ENCODE data around the gene MAML3.

Gene MAML3

GRCh38 chr4:140154572-140154891 is 548 bp upstream of the MAML3 start:
- no peak for DNase-seq

- no peak for DNase-seq
Observed at GRCh38 chr4:140153419-140153717, 616 bp downstream of the MAML3 start.

- DNase-seq: peak; percentile 32
Observed at GRCh38 chr4:140152751-140153418, 1.1 kb downstream of the MAML3 start.

GRCh38 chr4:140152013-140152703 is 1.8 kb downstream of the MAML3 start:
- peak; percentile 75 for DNase-seq

- DNase-seq: peak; percentile 55
Observed at GRCh38 chr4:140151699-140152012, 2.3 kb downstream of the MAML3 start.

- peak; percentile 73 for DNase-seq
Observed at GRCh38 chr4:140150886-140151698, 2.9 kb downstream of the MAML3 start.

GRCh38 chr4:140150636-140150885 is 3.4 kb downstream of the MAML3 start:
- DNase-seq: no peak

- peak; percentile 62 for DNase-seq
Observed at GRCh38 chr4:140149846-140150635, 3.9 kb downstream of the MAML3 start.

GRCh38 chr4:140144050-140144449 is 9.9 kb downstream of the MAML3 start:
- no peak for DNase-seq

GRCh38 chr4:140141210-140141835 is 12.7 kb downstream of the MAML3 start:
- DNase-seq: no peak

GRCh38 chr4:140140566-140140965 is 13.4 kb downstream of the MAML3 start:
- no peak for DNase-seq

- DNase-seq: no peak
Observed at GRCh38 chr4:140138428-140138827, 15.6 kb downstream of the MAML3 start.

GRCh38 chr4:140137671-140138070 is 16.3 kb downstream of the MAML3 start:
- DNase-seq: no peak

- no peak for DNase-seq
Observed at GRCh38 chr4:140136509-140136908, 17.5 kb downstream of the MAML3 start.

- no peak for DNase-seq
Observed at GRCh38 chr4:140135529-140136088, 18.4 kb downstream of the MAML3 start.

- no peak for DNase-seq
Observed at GRCh38 chr4:140134746-140135425, 19.1 kb downstream of the MAML3 start.

GRCh38 chr4:140133576-140133975 is 20.4 kb downstream of the MAML3 start:
- no peak for DNase-seq

GRCh38 chr4:140131675-140132229 is 22.2 kb downstream of the MAML3 start:
- DNase-seq: no peak

GRCh38 chr4:140130677-140131076 is 23.3 kb downstream of the MAML3 start:
- DNase-seq: no peak

- no peak for DNase-seq
Observed at GRCh38 chr4:140127422-140127821, 26.6 kb downstream of the MAML3 start.

GRCh38 chr4:140126261-140126660 is 27.7 kb downstream of the MAML3 start:
- DNase-seq: no peak

- DNase-seq: no peak
Observed at GRCh38 chr4:140125374-140125773, 28.6 kb downstream of the MAML3 start.

Data from CD4-positive, alpha-beta T cell treated with Interleukin-10 for 1 hour (primary cell).